SU-DHL-6 (cell line): ENCODE measurements around the gene NKAIN1.

Source experiments
- CTCF ChIP-seq: fragments of 200-600 bp; sonication (generic); IDR thresholded peaks from one replicate; pipeline ENCODE4 v1.5.1; 2017; ENCODE audit warnings: antibody characterized with exemption, mild to moderate bottlenecking, low read length, moderate library complexity; ENCODE audit not compliant: insufficient read depth, poor library complexity, severe bottlenecking
- EZH2phosphoT487 ChIP-seq: fragments of 200-600 bp; sonication (generic), shearing (Covaris generic); conservative IDR thresholded peaks from 2 replicates; pipeline ENCODE4 v1.6.1; 2018; ENCODE audit warnings: mild to moderate bottlenecking, antibody characterized with exemption, low read length, moderate library complexity, mixed read lengths

GRCh38 chr1:31228986-31229385 lies 10.7 kb downstream of the NKAIN1 start:
- TF ChIP-seq CTCF: no peak
- no peak for TF ChIP-seq EZH2phosphoT487
